Thyroid gland (tissue), 4 donors: ENCODE results near the gene KRTAP10-1.

Source experiments
- CTCF ChIP-seq, 6 experiments: fragments of 200-600 bp in 3 of 6; fragments of 450-650 bp in 3 of 6; sonication (generic) in 3 of 6; IDR thresholded peaks; one replicate each; pipeline ENCODE4 v1.5.1; 2016 to 2019; ENCODE audit warnings: antibody characterized with exemption in 6 of 6, mild to moderate bottlenecking in 2 of 6, inconsistent platforms in 1 of 6, moderate library complexity in 1 of 6
- POLR2A ChIP-seq, 2 donors: fragments of 450-650 bp; IDR thresholded peaks; one replicate each; pipeline ENCODE4 v1.6.1; 2017; ENCODE audit warnings: antibody characterized with exemption in 2 of 2, mild to moderate bottlenecking in 2 of 2, moderate library complexity in 1 of 2

GRCh38 chr21:44581158-44581557, 41.2 kb upstream of the KRTAP10-1 start:
- no peak for TF ChIP-seq CTCF (IDR thresholded peaks at IDR 0.05)
- no peak for TF ChIP-seq POLR2A (IDR thresholded peaks at IDR 0.05)
